GM21717 (cell line): ENCODE results near the gene MGST3.
"Not testable (repeated sequence)": the region's sequence is repeated elsewhere in the genome, so short reads cannot be mapped to it uniquely, and the experiment has no call there.

Experiments used
- ATAC-seq: cut with Tn5 transposase; IDR thresholded peaks from one replicate; pipeline ENCODE4 v1.9.1; 2021; ENCODE audit warnings: mild to moderate bottlenecking, moderate library complexity; ENCODE audit not compliant: unreplicated experiment

Gene MGST3

DNA sequence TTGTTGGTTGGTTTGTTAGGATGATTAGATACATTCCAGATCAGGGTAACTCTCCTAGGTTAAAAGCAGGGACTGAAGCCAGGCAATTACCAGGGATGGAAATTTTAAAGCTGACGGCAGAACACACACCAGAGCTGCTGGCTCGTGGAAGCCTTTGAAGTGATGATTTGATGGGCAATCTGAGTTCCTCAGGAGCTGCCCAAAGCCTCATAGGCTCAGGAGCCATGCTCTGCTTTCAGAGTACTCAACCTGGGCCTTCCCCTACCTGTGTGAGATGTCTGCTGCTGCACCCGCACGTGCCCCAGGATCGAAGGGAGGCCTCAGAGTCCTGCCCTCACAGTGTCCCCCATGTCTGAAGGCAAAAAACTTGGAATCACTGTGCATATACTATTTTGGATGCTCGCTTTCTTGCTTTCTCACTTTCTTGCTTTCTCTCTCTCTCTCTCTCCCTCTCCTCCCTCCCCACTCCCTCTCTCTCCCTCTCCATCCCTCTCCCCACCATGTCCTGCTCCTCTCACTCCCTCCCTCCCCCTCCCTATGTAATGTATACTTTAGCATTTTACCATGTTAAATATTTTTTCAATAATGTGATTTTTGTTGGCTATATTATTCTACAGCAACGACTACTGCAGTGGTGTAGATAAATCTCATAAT lies 18.0 kb downstream of the MGST3 start:
- ATAC-seq = no peak

GRCh38 chr1:165650981-165651625 lies 20.1 kb downstream of the MGST3 start:
- ATAC-seq = no peak

DNA sequence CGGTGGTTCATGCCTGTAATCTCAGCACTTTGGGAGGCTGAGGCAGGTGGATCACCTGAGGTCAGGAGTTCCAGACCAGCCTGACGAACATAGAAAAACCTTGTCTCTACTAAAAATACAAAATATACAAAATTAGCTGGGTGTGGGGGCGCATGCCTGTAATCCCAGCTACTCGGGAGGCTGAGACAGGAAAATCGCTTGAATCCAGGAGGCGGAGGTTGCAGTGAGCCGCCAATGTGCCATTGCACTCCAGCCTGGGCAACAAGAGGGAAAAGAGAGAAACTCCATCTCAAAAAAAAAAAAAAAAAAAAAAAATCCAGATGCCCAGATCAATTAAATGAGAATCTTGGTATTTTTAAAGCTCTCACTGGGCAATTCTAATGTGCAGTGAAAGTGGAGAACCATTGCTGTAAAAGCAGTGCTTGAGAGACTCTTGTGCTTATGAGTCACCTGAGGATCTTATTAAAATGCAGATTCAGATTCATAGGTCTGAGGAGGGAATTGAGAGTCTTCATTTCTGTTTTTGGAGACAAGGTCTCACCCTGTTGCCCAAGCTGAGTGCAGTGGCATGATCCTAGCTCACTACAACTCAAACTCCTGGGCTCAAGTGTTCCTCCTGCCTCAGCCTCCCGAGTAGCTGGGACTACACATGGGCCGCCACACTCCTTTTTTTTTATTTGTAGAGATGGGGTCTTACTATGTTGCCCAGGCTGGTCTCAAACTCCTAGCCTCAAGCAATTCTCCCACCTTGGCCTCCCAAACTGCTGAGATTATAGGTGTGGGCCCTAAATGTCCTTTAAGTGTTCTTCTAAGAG lies 27.9 kb downstream of the MGST3 start:
- not testable (repeated sequence) for ATAC-seq

DNA sequence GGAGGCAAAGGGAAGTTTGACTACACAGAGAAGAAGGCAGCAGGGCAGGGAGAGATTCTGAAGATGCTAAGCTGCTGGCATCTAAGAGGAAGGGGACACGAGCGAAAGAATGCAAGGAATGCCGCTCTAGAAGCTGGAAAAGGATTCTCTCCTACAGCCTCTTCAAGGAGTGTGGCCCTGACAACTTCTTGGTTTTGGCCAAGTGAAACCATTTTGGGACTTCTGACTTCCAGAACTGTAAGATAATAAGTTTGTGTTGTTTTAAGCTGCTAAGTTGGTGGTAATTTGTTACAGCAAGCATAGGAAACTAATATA lies 28.5 kb downstream of the MGST3 start:
- no peak for ATAC-seq

DNA sequence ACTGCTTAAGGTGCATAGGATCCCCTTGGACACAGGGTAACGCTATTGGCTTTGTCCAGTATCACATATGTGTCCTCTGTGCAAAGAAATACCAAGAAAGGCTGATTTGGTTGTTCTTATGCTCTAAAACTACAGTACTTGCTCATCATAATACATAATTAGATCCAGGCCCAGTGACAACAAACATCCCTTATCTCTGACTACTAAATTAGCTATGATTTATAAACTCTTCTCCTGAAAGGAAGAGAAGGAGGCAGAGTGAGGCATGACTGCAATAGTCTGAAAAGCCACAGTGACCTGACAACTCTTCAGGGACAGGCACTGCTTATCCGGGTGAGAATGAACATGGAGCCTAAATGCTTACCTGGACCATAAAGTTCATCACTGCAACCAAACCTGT lies 30.7 kb downstream of the MGST3 start:
- ATAC-seq = no peak

DNA sequence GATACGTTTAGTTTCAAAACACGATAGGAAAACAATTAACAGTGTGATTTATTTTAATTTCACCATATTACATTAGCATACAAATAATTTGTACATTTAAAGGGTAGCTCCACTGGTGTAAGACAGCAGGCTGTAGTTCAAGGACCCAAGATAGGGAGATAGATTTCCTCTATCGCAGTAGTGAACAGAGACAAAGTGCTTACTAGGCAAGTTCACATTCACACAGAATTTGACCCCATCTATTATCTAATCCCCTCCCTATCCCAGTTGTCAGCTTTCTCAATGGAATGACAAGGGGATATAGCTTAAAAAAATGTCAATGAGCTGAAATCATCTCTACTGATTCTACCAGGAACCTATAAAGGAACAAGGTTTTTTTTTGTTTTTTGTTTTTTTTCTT lies 31.2 kb downstream of the MGST3 start:
- ATAC-seq = no peak

DNA sequence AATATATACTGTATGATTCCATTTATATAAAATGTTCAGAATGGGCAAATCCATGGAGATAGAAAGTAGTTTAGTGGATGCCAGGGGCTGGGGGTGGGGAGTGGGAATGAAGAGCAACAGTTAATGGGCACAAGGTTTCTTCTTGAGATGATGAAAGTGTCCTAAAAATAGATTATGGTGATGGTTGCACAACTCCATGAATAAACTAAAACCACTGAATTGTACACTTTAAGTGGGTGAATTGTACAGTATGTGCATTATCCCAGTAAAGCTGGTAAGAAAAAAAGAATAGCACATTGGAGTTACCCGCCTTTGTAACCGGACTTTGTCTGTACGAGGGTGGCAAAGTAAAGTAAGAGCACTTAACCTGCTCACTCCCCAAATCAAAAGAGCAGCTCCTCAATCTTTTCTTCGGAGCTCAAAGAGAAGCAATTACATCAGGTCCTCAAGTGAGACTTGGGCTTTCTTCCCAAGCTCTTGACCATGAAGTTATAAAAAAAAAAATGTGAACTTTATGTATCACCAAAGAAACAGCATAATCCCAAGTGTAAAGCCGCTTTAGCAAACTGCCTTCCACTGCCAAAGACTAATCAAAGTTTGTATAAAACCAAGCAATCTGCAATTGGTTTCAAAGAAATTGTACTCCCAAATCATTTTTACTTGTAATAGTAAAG lies 35.3 kb downstream of the MGST3 start:
- no peak for ATAC-seq

DNA sequence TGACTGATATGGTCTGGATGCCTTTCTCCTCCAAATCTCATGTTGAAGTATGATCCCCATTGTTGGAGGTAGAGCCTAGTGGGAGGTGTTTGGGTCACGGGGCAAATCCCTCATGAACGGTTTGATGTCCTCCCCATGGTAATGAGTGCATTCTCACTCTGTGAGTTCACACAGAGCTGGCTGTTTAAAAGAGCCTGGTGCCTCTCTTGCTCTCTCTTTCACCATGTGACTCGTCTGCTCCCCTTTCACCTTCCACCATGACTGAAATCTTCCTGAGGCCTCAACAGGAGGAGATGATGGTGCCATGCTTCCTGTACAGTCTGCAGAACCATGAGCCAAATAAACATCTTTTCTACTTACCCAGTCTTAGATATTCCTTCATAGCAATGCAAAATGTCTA lies 37.1 kb downstream of the MGST3 start:
- ATAC-seq = no peak

- ATAC-seq = no peak
These were observed 40.5 kb downstream of the MGST3 start for GRCh38 chr1:165671526-165671925.

GRCh38 chr1:165674599-165674998 lies 43.6 kb downstream of the MGST3 start:
- no peak for ATAC-seq

DNA sequence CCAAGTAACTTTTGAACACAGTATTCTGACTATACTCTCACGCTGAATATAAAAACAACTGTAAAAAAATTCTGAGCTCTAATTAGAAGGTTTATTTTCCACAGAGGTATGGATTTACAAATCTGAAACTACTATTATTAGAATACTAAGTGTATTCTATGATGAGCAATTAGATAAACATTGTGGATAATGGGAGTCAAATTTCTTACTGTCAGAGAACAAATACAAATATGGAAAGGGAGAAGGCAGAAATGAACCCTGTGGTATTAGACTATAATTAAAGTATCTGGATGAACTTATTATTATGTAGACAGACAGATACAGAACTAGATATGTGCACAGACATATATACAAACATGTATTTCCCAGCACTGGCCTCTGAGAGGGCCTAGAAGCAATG lies 44.8 kb downstream of the MGST3 start:
- ATAC-seq = no peak

DNA sequence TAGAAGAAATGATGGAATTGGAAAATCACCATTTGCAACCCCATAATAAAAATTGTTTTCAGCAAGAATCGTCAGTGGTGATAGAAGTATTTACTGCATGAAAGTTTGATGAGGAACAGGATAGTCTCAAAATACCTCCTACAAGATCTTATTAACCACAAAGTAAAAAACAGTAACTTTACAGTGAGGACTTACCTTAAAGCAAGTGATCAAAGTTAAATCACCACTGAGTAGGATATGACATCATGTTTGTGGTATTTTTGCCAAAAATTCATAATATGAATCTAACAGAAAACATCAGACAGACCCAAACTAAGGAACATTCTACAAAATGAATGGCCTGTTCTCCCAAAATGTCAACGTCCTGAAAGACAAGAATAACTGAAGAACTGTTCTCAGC lies 47.5 kb downstream of the MGST3 start:
- no peak for ATAC-seq

DNA sequence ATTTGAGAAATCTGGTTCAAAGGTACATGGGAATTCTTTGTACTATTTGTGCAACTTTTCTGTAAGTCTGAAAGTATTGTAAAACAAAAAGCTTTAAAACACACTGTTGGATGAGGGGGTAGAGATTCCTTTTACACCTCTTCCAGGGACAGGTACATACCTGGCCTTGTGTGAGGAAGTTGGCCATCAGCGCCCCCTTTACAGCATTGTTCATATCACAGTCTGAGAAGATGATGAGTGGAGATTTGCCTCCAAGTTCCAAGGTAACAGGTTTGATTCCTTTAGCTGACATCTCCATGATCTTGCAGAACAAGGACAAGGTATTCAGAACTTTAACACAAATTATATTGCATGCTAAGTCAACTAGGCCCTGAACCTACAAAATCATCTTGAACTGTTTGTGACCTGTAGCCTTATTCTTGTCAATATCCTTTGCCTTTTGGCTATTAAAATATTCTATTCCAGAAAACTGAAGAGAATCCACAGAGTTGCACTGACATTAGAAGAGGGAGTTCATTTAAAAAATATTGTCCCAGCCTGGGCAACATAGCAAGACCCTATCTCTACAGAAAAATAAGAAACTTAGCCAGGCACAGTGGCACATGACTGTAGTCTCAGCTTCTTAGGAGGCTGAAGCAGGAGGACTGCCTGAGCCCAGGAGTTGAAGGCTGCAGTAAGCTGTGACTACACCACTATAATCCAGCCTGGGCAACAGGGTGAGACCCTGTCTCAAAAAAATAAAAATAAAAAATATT lies 48.4 kb downstream of the MGST3 start:
- no peak for ATAC-seq

GRCh38 chr1:165680303-165680702 lies 49.3 kb downstream of the MGST3 start:
- ATAC-seq = no peak

GRCh38 chr1:165680773-165681172 lies 49.7 kb downstream of the MGST3 start:
- not testable (repeated sequence) for ATAC-seq

DNA sequence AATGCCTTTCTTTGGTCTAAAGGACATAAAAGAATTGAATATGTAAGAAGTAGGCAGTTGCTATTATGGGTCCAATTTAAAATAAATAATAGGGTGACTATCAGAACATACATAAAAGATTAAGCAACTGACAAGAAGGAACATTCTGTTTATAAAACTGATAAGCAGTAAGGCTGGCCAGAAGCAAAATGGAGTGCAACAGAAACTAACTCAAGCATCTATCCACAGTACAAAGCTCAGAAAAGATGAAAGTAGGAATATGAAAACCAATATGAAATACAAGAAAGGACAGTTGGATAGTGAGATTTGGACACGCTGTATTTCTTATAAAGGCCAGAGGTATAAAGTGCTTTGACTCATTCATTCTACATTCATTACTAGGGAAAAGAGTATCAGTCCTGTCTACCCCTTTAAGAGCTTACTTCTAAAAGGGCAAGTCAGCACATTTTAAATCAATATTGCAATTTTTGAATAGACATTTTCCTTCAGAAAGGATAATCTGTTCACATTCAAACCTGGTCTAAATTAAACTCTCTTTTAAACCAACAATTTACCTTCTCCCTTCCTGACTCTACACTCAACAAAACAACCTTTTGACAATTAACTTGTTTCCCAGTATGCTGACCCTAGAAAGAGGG lies 52.9 kb downstream of the MGST3 start:
- ATAC-seq = no peak

- peak; percentile 59 for ATAC-seq
These were observed 55.3 kb downstream of the MGST3 start for GRCh38 chr1:165686121-165686970.

DNA sequence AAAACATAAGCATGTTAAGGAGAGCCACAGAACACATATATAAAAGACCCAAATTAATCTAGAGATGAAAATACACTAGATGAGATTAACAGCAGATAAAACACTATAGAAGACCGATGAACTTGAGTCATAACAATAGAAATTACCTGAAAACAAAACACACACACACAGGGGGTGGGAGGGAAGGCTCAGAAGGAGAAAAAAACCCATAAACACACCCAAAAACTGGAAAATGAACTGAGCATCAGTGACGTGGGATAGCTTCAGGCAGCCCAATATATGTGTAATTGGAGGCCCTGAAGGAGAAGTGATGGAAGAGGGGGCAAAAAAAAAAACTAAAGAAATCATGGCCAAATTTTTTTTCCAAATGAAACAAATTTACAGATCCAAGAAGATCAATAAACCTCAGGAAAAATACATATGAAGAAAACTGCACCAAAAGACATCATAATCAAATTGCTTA lies 56.0 kb downstream of the MGST3 start:
- ATAC-seq = peak; percentile 28

GRCh38 chr1:165688046-165688445 lies 57.0 kb downstream of the MGST3 start:
- ATAC-seq = no peak
